ENCODE data around the gene TTLL11. TPM values are rescaled to one million over a fixed set of nuclear protein-coding genes. Genes with fewer than 3 reads are reported as not detected.
"Not testable (repeated sequence)": the region's sequence is repeated elsewhere in the genome, so short reads cannot be mapped to it uniquely, and the experiment has no call there.

Gene TTLL11
- total RNA-seq, 1 donor, result 7.3 TPM

GRCh38 chr9:122007837-122008236, 85.3 kb downstream of the TTLL11 start:
- no peak overlapping the region for H3K4me3 ChIP-seq (ENCODE audit: low read depth, low read length)
- no peak for DNase-seq (ENCODE audit: low read depth)
- no peak for TF ChIP-seq CTCF (IDR thresholded peaks at IDR 0.05; ENCODE audit: insufficient read depth, low read length)

GRCh38 chr9:122005597-122005996, 87.5 kb downstream of the TTLL11 start:
- TF ChIP-seq CTCF (IDR thresholded peaks at IDR 0.05; ENCODE audit: insufficient read depth, low read length), result peak; percentile 62
- peak; percentile 43 for DNase-seq (ENCODE audit: low read depth)
- no peak overlapping the region for H3K4me3 ChIP-seq (ENCODE audit: low read depth, low read length)

DNA sequence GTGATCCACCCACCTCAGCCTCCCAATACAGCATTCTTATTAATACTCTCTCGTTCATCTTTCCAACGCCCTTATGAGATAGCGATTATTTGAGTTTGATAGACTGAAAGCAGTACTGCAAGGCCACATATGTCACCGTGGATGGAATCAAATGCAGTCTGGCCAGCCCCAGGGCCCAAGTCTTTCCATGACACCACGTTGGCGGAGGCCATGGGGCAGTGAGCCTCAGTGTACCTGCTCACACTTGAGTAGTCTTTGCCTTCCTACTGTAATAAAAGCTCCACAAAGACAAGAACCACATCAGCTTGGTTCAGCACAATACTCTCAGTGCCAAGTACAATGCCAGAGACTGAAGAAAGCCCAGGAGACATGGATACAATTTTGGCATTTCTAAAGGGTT, 88.5 kb downstream of the TTLL11 start:
- H3K4me3 ChIP-seq (ENCODE audit: low read depth, low read length), result no peak overlapping the region
- no peak for TF ChIP-seq CTCF (IDR thresholded peaks at IDR 0.05; ENCODE audit: insufficient read depth, low read length)
- no peak for DNase-seq (ENCODE audit: low read depth)

DNA sequence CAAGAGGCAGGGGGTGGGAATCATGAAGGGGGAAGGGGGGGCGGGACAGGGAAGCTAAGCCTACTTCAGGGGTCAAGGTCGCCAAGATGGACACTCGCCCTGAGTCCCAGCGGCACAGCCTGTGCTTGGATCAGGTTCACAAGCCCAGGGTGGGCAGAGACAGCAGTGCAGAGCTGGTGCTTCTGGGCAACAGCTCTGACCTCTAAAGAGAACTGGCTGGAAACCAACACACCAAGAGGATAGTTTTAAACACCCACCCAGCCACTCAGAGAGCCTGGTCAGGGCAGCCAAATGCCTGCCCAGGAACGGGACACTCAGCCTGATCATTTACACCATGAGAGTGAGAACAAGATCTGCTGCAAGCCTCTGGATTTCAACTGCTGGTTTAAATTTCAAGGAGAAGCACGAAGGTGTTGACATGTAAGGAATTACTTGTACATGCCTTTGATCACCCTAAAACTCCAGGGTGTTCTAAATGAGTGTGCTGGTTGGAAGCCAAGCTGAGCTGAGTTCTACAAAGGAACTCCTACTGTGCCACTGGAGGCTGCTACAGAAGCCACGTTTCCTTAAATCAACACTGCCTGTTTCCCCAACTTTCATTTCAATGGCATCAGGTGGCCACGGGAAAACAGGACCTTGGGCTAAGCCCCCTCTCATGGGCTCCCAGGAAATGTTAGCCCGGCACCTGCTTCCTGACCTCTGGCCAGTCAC, 91.5 kb downstream of the TTLL11 start:
- no peak for TF ChIP-seq CTCF (IDR thresholded peaks at IDR 0.05; ENCODE audit: insufficient read depth, low read length)
- DNase-seq (ENCODE audit: low read depth), result peak; percentile 25

GRCh38 chr9:122000526-122000925, 92.6 kb downstream of the TTLL11 start:
- H3K4me3 ChIP-seq (ENCODE audit: low read depth, low read length); DNase-seq (ENCODE audit: low read depth): not testable (repeated sequence)

More for the DNA sequence above, 91.5 kb downstream of the TTLL11 start:
- H3K4me3 ChIP-seq (ENCODE audit: low read depth, low read length), result no peak overlapping the region

GRCh38 chr9:121999556-121999955, 93.6 kb downstream of the TTLL11 start:
- no peak for TF ChIP-seq CTCF (IDR thresholded peaks at IDR 0.05; ENCODE audit: insufficient read depth, low read length)
- H3K4me3 ChIP-seq (ENCODE audit: low read depth, low read length), result no peak overlapping the region
- DNase-seq (ENCODE audit: low read depth), result no peak

DNA sequence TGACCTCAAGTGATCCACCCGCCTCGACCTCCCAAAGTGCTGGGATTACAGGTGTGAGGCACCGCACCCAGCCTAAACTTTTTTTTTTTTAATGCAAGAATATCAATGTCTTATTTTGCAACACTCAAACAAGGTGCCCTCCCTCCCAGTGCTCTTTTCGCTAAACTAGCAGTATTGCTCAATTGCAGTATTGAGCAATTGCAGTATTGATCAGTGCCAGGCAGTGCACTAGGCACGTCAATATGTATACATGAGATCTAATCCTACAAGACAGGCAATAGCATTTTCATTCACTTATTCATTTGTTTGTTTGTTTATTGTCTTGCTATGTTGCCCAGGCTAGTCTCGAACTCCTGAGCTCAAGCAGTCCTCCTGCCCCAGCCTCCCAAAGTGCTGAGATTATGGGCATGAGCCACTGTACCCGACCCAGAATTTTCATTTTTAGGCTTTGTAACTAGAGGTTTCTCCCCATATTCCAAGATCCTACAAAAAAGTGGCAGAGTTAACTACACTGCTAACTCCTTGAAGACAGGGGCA, 94.5 kb downstream of the TTLL11 start:
- no peak for DNase-seq (ENCODE audit: low read depth)
- H3K4me3 ChIP-seq (ENCODE audit: low read depth, low read length), result no peak overlapping the region
- no peak for TF ChIP-seq CTCF (IDR thresholded peaks at IDR 0.05; ENCODE audit: insufficient read depth, low read length)
